ENCODE data around the gene PHACTR2.

PHACTR2 gene

DNA sequence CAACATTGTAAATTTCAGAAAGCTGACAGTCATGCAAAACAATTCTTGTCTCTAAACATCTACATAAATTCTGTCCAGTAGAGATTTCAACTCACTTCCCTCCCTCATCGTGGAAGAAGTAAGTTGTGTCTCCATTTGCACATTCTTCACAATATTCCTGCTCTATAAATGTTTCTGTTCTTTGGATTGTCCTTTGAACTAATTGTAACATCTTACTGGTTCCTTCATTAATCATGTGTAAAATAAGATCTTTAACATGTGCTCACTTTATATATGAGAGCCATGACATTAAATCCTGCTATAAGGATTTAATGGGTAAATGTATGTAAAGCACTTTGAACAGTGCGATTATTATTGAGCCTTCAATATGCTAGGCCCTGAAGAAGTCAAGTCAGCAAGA, 158.4 kb downstream of the PHACTR2 start:
- Mint-ChIP-seq H3K9me3 (peaks cover 7% of the 10 kb centered on the region), H3K27me3 (ENCODE audit: low read depth, poor library complexity) (peaks cover 5% of the 10 kb centered on the region), H3K4me3 (no peak overlapping the region), H3K4me1 (peaks cover 5% of the 10 kb centered on the region), H3K36me3 (ENCODE audit: low read depth) (peaks cover 7% of the 10 kb centered on the region), H3K27ac (no peak overlapping the region)
- no peak for DNase-seq
- TF ChIP-seq, protein P1, sequence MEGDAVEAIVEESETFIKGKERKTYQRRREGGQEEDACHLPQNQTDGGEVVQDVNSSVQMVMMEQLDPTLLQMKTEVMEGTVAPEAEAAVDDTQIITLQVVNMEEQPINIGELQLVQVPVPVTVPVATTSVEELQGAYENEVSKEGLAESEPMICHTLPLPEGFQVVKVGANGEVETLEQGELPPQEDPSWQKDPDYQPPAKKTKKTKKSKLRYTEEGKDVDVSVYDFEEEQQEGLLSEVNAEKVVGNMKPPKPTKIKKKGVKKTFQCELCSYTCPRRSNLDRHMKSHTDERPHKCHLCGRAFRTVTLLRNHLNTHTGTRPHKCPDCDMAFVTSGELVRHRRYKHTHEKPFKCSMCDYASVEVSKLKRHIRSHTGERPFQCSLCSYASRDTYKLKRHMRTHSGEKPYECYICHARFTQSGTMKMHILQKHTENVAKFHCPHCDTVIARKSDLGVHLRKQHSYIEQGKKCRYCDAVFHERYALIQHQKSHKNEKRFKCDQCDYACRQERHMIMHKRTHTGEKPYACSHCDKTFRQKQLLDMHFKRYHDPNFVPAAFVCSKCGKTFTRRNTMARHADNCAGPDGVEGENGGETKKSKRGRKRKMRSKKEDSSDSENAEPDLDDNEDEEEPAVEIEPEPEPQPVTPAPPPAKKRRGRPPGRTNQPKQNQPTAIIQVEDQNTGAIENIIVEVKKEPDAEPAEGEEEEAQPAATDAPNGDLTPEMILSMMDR (IDR thresholded peaks at IDR 0.05) = no peak

GRCh38 chr6:143838395-143838794, 160.6 kb downstream of the PHACTR2 start:
- TF ChIP-seq, protein P1 (IDR thresholded peaks at IDR 0.05) = no peak
- H3K4me1 Mint-ChIP-seq = peaks cover 19% of the 10 kb centered on the region
- peaks cover 6% of the 10 kb centered on the region for H3K27me3 Mint-ChIP-seq (ENCODE audit: low read depth, poor library complexity)
- no peak overlapping the region for H3K27ac Mint-ChIP-seq
- H3K36me3 Mint-ChIP-seq (ENCODE audit: low read depth) = peaks cover 8% of the 10 kb centered on the region
- no peak for DNase-seq
- peaks cover 13% of the 10 kb centered on the region for H3K9me3 Mint-ChIP-seq
- no peak overlapping the region for H3K4me3 Mint-ChIP-seq

DNA sequence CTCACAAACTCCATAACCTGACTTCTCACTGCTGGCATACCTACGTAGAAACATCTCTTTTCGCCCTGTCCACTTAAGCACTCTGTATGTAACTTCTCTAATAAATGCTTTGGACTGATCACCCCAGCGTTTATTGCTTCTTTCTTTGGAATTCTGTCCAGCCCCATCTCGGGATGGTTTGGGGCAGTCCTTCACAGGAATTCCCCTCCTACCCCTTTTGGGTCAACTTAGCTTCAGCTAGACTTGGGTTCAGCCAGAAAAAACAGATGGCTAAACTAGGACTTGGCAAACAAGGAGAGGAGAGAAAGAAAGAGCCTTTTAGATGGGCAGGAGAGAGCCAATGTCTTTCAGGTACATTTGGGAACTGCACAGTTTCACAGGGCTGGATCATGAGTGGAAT, 161.4 kb downstream of the PHACTR2 start:
- H3K27me3 Mint-ChIP-seq (ENCODE audit: low read depth, poor library complexity) = peaks cover 6% of the 10 kb centered on the region
- no peak overlapping the region for H3K27ac Mint-ChIP-seq
- H3K9me3 Mint-ChIP-seq = peaks cover 13% of the 10 kb centered on the region
- DNase-seq = no peak
- TF ChIP-seq, protein P1 (IDR thresholded peaks at IDR 0.05) = no peak
- H3K4me1 Mint-ChIP-seq = peaks cover 26% of the 10 kb centered on the region
- H3K4me3 Mint-ChIP-seq = no peak overlapping the region
- peaks cover 9% of the 10 kb centered on the region for H3K36me3 Mint-ChIP-seq (ENCODE audit: low read depth)

DNA sequence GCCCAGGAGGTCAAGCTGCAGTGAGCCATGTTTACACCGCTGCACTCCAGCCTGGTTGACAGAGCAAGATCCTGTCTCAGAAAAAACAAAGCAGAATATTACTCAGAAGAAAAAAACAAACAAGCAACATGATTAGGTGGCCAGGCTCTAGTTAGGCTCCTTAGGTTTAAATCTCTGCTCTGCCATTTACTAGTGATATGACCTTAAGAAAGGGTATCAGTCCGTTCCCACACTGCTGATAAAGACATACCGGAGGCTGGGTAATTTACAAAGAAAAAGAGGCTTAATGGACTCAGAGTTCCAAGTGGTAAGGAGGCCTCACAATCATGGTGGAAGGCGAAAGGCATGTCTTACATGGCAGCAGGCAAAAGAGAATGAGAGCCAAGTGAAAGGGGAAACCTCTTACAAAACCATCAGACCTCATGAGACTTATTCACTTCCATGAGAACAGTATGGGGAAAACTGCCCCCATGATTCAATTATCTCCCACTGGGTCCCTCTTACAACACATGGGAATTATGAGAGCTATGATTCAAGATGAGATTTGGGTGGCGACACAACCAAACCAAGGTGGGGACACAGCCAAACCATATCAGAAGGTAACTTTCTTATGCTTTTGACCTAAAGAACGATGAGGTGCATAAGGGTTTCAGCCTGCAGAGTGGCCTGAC, 163.0 kb downstream of the PHACTR2 start:
- DNase-seq = no peak
- Mint-ChIP-seq H3K27me3 (ENCODE audit: low read depth, poor library complexity) (peaks cover 3% of the 10 kb centered on the region), H3K36me3 (ENCODE audit: low read depth) (peaks cover 23% of the 10 kb centered on the region), H3K9me3 (peaks cover 13% of the 10 kb centered on the region), H3K4me1 (peaks cover 30% of the 10 kb centered on the region), H3K27ac (no peak overlapping the region), H3K4me3 (peak overlapping the region; percentile 67)
- TF ChIP-seq, protein P1 (IDR thresholded peaks at IDR 0.05) = no peak

DNA sequence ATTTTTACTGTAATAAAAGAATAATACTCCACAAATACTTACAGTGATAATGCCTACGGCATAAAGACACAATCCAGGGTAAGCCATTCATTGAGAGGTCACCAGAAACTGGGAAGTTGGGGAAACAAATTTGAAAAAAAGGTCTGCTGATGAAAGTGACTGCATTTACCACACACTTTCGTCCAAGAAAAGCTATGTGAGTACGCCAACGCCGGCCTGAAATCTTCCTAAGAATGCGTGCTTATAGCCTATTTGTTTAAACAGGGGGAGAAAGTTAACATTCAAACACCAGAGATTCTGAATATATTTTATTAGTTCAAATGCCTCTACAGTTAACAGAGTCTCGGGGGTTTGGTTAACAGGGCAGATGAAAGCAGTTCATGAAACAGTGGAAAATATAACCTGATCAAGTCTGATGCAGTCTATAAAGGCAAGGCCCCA, 164.7 kb downstream of the PHACTR2 start:
- Mint-ChIP-seq H3K9me3 (peaks cover 13% of the 10 kb centered on the region), H3K27ac (peak overlapping the region; percentile 99), H3K27me3 (ENCODE audit: low read depth, poor library complexity) (peaks cover 3% of the 10 kb centered on the region), H3K4me1 (peaks cover 30% of the 10 kb centered on the region), H3K4me3 (peak overlapping the region; percentile 97), H3K36me3 (ENCODE audit: low read depth) (peaks cover 37% of the 10 kb centered on the region)
- TF ChIP-seq, protein P1 (IDR thresholded peaks at IDR 0.05) = no peak
- peak; percentile 3 for DNase-seq

Measured in nephron progenitor cell (in vitro differentiated cells).